OCI-LY1 (cell line): ENCODE measurements around the gene IGF1R.

Source experiments
- H2AFZ ChIP-seq: fragments of 200-600 bp; sonication (generic), shearing (Covaris generic); 2 replicates; pipeline ENCODE4 v1.6.0; 2014; ENCODE audit warnings: antibody characterized with exemption, mild to moderate bottlenecking, low read length
- H3F3A ChIP-seq: fragments of 200-600 bp; sonication (generic), shearing (Covaris generic); 2 replicates; pipeline ENCODE4 v1.6.0; 2014; ENCODE audit warnings: mild to moderate bottlenecking, antibody characterized with exemption, low read length, moderate library complexity; ENCODE audit not compliant: insufficient read depth
- H3K27ac ChIP-seq: fragments of 200-600 bp; sonication (generic); 2 replicates; pipeline ENCODE4 v1.5.1; 2014; ENCODE audit warnings: low read length, mixed run types, mild to moderate bottlenecking, low read depth; ENCODE audit not compliant: poor library complexity, severe bottlenecking
- H3K27me3 ChIP-seq: fragments of 200-600 bp; sonication (generic); 2 replicates; pipeline ENCODE4 v1.6.0; 2014; ENCODE audit warnings: antibody characterized with exemption, mild to moderate bottlenecking, low read length, moderate library complexity; ENCODE audit not compliant: insufficient read depth
- H3K36me3 ChIP-seq: fragments of 200-600 bp; sonication (generic); 2 replicates; pipeline ENCODE4 v1.6.1; 2014; ENCODE audit warnings: mild to moderate bottlenecking, antibody characterized with exemption, low read length, moderate library complexity, mixed read lengths; ENCODE audit not compliant: insufficient read depth
- H3K4me1 ChIP-seq: fragments of 200-600 bp; sonication (generic); 2 replicates; pipeline ENCODE4 v1.5.1; 2014; ENCODE audit warnings: mild to moderate bottlenecking, low read length, moderate library complexity; ENCODE audit not compliant: insufficient read depth, severe bottlenecking
- H3K4me2 ChIP-seq: fragments of 200-600 bp; sonication (generic), shearing (Covaris generic); 2 replicates; pipeline ENCODE4 v1.6.1; 2014; ENCODE audit warnings: low read length
- H3K4me3 ChIP-seq: fragments of 200-600 bp; sonication (generic); 2 replicates; pipeline ENCODE4 v1.5.1; 2014; ENCODE audit warnings: low read length, low read depth, mild to moderate bottlenecking, mixed read lengths; ENCODE audit not compliant: poor library complexity, severe bottlenecking
- H3K79me2 ChIP-seq: fragments of 200-600 bp; shearing (Covaris generic); 2 replicates; pipeline ENCODE4 v1.6.1; 2016; ENCODE audit warnings: mixed run types, low read length, mixed read lengths; ENCODE audit not compliant: insufficient read depth
- H3K9ac ChIP-seq: fragments of 200-600 bp; sonication (generic), shearing (Covaris generic); 2 replicates; pipeline ENCODE4 v1.6.1; 2014; ENCODE audit warnings: mild to moderate bottlenecking, low read length, mixed read lengths
- H3K9me2 ChIP-seq: fragments of 200-600 bp; sonication (generic), shearing (Covaris generic); 2 replicates; pipeline ENCODE4 v1.6.1; 2014; ENCODE audit warnings: low read depth, mild to moderate bottlenecking, low read length, mixed read lengths
- H3K9me3 ChIP-seq: fragments of 200-600 bp; shearing (Covaris generic); 2 replicates; pipeline ENCODE4 v1.6.1; 2014; ENCODE audit warnings: low read length, mixed read lengths
- H4K20me1 ChIP-seq: fragments of 200-600 bp; sonication (generic), shearing (Covaris generic); 2 replicates; pipeline ENCODE4 v1.6.0; 2016; ENCODE audit warnings: mild to moderate bottlenecking, low read length; ENCODE audit not compliant: insufficient read depth
- EZH2 ChIP-seq: fragments of 200-600 bp; sonication (generic), shearing (Covaris generic); IDR thresholded peaks from 2 replicates; pipeline ENCODE4 v1.8.0; 2017; ENCODE audit warnings: borderline replicate concordance, mixed run types, mild to moderate bottlenecking, antibody characterized with exemption, low read length, moderate library complexity, mixed read lengths
- TF ChIP-seq, protein P1 (sequence below): fragments of 200-600 bp; sonication (generic), shearing (Covaris generic); IDR thresholded peaks from 2 replicates; pipeline ENCODE4 v1.5.1; 2017; ENCODE audit warnings: mild to moderate bottlenecking, antibody characterized with exemption, low read length, moderate library complexity, mixed read lengths

Gene IGF1R

DNA sequence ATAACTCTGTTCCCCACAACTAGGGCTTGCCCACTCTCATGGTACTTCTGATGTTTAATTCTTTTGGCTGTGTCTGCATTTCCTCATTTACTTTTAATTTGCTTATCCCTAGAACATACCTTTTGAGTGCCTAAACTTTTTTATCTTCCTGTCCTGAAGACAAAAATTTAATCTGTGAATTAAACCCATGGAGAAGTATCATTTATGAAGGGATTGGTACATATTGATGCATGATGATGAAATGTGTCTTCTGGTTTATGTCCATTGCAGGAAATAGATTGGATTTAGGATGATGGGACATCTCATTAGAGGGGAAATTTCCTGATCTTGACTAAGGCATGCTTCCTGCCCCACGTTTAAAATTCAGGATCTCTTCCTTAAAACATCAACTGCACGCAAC is 249.8 kb downstream of the IGF1R start:
- H3K9me2 ChIP-seq, result no peaks in the 10 kb centered on the region
- no peak overlapping the region for H3K9ac ChIP-seq
- no peak overlapping the region for H3K4me2 ChIP-seq
- TF ChIP-seq, protein P1, sequence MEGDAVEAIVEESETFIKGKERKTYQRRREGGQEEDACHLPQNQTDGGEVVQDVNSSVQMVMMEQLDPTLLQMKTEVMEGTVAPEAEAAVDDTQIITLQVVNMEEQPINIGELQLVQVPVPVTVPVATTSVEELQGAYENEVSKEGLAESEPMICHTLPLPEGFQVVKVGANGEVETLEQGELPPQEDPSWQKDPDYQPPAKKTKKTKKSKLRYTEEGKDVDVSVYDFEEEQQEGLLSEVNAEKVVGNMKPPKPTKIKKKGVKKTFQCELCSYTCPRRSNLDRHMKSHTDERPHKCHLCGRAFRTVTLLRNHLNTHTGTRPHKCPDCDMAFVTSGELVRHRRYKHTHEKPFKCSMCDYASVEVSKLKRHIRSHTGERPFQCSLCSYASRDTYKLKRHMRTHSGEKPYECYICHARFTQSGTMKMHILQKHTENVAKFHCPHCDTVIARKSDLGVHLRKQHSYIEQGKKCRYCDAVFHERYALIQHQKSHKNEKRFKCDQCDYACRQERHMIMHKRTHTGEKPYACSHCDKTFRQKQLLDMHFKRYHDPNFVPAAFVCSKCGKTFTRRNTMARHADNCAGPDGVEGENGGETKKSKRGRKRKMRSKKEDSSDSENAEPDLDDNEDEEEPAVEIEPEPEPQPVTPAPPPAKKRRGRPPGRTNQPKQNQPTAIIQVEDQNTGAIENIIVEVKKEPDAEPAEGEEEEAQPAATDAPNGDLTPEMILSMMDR, result no peak
- H3K79me2 ChIP-seq, result no peaks in the 10 kb centered on the region
- H3F3A ChIP-seq, result no peaks in the 10 kb centered on the region
- no peak overlapping the region for H3K27ac ChIP-seq
- no peaks in the 10 kb centered on the region for H3K36me3 ChIP-seq
- H3K4me1 ChIP-seq, result no peaks in the 10 kb centered on the region
- no peaks in the 10 kb centered on the region for H3K9me3 ChIP-seq
- H2AFZ ChIP-seq, result no peak overlapping the region
- no peak overlapping the region for H3K4me3 ChIP-seq
- H4K20me1 ChIP-seq, result no peaks in the 10 kb centered on the region
- H3K27me3 ChIP-seq, result no peaks in the 10 kb centered on the region

DNA sequence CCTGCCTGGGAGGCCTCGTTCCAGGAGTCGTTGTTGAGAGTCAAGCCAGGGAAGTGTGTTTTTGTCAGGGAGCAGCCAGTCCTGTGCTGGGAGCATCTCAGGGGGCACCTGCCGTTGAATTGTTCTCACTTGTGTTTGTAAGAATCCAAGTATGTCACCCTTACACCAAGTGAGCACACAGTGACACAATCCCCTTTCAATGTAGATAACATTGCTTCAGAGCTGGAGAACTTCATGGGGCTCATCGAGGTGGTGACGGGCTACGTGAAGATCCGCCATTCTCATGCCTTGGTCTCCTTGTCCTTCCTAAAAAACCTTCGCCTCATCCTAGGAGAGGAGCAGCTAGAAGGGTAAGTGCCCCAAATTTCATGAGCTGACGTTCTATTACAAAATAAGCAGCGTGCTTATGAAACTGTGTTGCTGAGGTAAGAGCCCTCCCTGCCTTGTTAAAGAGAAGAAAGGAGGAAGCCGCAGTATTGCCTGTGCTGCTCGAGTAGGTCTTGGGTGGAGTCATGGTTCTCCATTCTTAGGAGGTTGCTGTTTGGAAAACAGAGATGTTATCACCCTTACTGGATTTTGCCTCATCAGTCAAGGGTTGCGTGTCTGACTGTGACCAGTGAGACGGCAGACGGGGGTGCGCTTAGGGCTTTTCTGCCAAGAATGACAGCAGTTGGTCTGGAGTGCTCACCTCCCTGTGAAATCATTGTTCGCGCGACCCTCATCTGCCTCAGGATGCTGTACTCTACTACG is 251.1 kb downstream of the IGF1R start:
- no peak for TF ChIP-seq EZH2
- TF ChIP-seq, protein P1, result no peak
- no peak overlapping the region for H3K4me3 ChIP-seq
- H3K4me1 ChIP-seq, result no peaks in the 10 kb centered on the region
- no peaks in the 10 kb centered on the region for H3K36me3 ChIP-seq
- no peak overlapping the region for H3K27ac ChIP-seq
- H3K9me2 ChIP-seq, result no peaks in the 10 kb centered on the region
- H3K9me3 ChIP-seq, result no peaks in the 10 kb centered on the region
- H3K9ac ChIP-seq, result no peak overlapping the region
- H3K4me2 ChIP-seq, result no peak overlapping the region
- H3F3A ChIP-seq, result no peaks in the 10 kb centered on the region
- H2AFZ ChIP-seq, result no peak overlapping the region
- H3K27me3 ChIP-seq, result no peaks in the 10 kb centered on the region
- H4K20me1 ChIP-seq, result no peaks in the 10 kb centered on the region
- no peaks in the 10 kb centered on the region for H3K79me2 ChIP-seq

DNA sequence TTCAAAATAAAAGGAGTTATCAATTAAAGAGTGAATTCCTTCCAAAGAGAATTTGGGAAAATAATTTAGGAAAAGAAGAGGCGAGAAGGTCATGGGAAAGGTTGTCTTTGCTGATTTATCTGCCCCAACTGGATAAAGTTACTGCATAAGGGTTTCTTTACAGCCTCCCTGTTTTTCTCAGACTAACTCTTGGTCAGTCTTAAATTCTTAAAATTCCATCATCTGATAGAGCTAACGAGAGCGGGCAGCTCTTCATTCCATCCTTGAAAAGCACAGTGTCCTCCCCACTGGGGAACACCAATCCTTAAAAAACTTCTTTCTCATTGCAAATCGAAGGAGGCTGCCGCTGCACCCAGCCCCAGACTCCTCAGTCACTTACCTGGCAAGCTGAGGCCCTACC is 252.0 kb downstream of the IGF1R start:
- Histone ChIP-seq H3K27me3 (no peaks in the 10 kb centered on the region), H3K9me3 (no peaks in the 10 kb centered on the region), H3K4me2 (no peak overlapping the region), H2AFZ (no peak overlapping the region), H3K79me2 (no peaks in the 10 kb centered on the region), H4K20me1 (no peaks in the 10 kb centered on the region), H3F3A (no peaks in the 10 kb centered on the region), H3K4me1 (no peaks in the 10 kb centered on the region), H3K27ac (no peak overlapping the region), H3K4me3 (no peak overlapping the region), H3K36me3 (no peaks in the 10 kb centered on the region), H3K9me2 (no peaks in the 10 kb centered on the region), H3K9ac (no peak overlapping the region)
- no peak for TF ChIP-seq EZH2
- TF ChIP-seq, protein P1, result no peak
